ENCODE results near the gene METTL21C. TPM values are rescaled to one million over a fixed set of nuclear protein-coding genes. Genes with fewer than 3 reads are reported as not detected.
A peak's percentile ranks its signal among the peaks of the same experiment; 100 is the strongest.

Gene METTL21C
- total RNA-seq, 6 experiments from 2014 or later = not detected

- no peaks in the 10 kb centered on the region for H3K9me3 Mint-ChIP-seq
- H3K36me3 Mint-ChIP-seq (ENCODE audit: low read depth) = no peaks in the 10 kb centered on the region
- peak; percentile 73 for TF ChIP-seq CTCF (IDR thresholded peaks at IDR 0.05)
- peaks cover 10% of the 10 kb centered on the region; the same call in 1 of the 2 replicates for H3K4me1 Mint-ChIP-seq (ENCODE audit: low read depth)
- peak; percentile 38 for DNase-seq
- H3K4me3 Mint-ChIP-seq = no peak overlapping the region
- no peak overlapping the region for H3K27ac Mint-ChIP-seq
- H3K27me3 Mint-ChIP-seq (ENCODE audit: insufficient read depth) = peaks cover 6% of the 10 kb centered on the region
These were observed 30.1 kb upstream of the METTL21C start for GRCh38 chr13:102724923-102725322.

GRCh38 chr13:102721800-102722231 lies 27.0 kb upstream of the METTL21C start:
- Mint-ChIP-seq H3K36me3 (ENCODE audit: low read depth) (no peaks in the 10 kb centered on the region), H3K4me3 (no peak overlapping the region), H3K27ac (no peak overlapping the region), H3K4me1 (ENCODE audit: low read depth) (peaks cover 4% of the 10 kb centered on the region; the same call in 1 of the 2 replicates), H3K27me3 (ENCODE audit: insufficient read depth) (peaks cover 13% of the 10 kb centered on the region), H3K9me3 (no peaks in the 10 kb centered on the region)
- peak; percentile 18 for DNase-seq
- no peak for TF ChIP-seq CTCF (IDR thresholded peaks at IDR 0.05)

- peaks cover 17% of the 10 kb centered on the region for H3K27me3 Mint-ChIP-seq (ENCODE audit: insufficient read depth)
- no peak for DNase-seq
- no peak overlapping the region for H3K4me3 Mint-ChIP-seq
- H3K27ac Mint-ChIP-seq = no peak overlapping the region
- no peaks in the 10 kb centered on the region for H3K9me3 Mint-ChIP-seq
- TF ChIP-seq CTCF (IDR thresholded peaks at IDR 0.05) = no peak
- 0 out of 2 replicates have a peak, but pooled peaks cover 4% of the 10 kb centered on the region for H3K36me3 Mint-ChIP-seq (ENCODE audit: low read depth)
- H3K4me1 Mint-ChIP-seq (ENCODE audit: low read depth) = peaks cover 4% of the 10 kb centered on the region; the same call in 1 of the 2 replicates
These were observed 23.9 kb upstream of the METTL21C start for GRCh38 chr13:102718746-102719145.

GRCh38 chr13:102715447-102715846 lies 20.6 kb upstream of the METTL21C start:
- Mint-ChIP-seq H3K36me3 (ENCODE audit: low read depth) (0 out of 2 replicates have a peak, but pooled peaks cover 4% of the 10 kb centered on the region), H3K4me3 (no peak overlapping the region), H3K27ac (no peak overlapping the region), H3K9me3 (no peaks in the 10 kb centered on the region), H3K27me3 (ENCODE audit: insufficient read depth) (peaks cover 17% of the 10 kb centered on the region), H3K4me1 (ENCODE audit: low read depth) (no peaks in the 10 kb centered on the region)
- DNase-seq = no peak
- TF ChIP-seq CTCF (IDR thresholded peaks at IDR 0.05) = no peak

- peak; percentile 45 for DNase-seq
- Mint-ChIP-seq H3K27me3 (ENCODE audit: insufficient read depth) (peaks cover 8% of the 10 kb centered on the region), H3K36me3 (ENCODE audit: low read depth) (0 out of 2 replicates have a peak, but pooled peaks cover 2% of the 10 kb centered on the region), H3K4me1 (ENCODE audit: low read depth) (peaks cover 26% of the 10 kb centered on the region), H3K4me3 (no peak overlapping the region), H3K27ac (no peak overlapping the region), H3K9me3 (no peaks in the 10 kb centered on the region)
- no peak for TF ChIP-seq CTCF (IDR thresholded peaks at IDR 0.05)
These were observed 15.4 kb upstream of the METTL21C start for GRCh38 chr13:102710261-102710679.

GRCh38 chr13:102709536-102709935 lies 14.7 kb upstream of the METTL21C start:
- TF ChIP-seq CTCF (IDR thresholded peaks at IDR 0.05) = no peak
- H3K27me3 Mint-ChIP-seq (ENCODE audit: insufficient read depth) = peaks cover 3% of the 10 kb centered on the region
- DNase-seq = no peak
- no peaks in the 10 kb centered on the region for H3K36me3 Mint-ChIP-seq (ENCODE audit: low read depth)
- no peak overlapping the region for H3K4me3 Mint-ChIP-seq
- H3K4me1 Mint-ChIP-seq (ENCODE audit: low read depth) = peaks cover 33% of the 10 kb centered on the region
- H3K27ac Mint-ChIP-seq = no peak overlapping the region
- no peaks in the 10 kb centered on the region for H3K9me3 Mint-ChIP-seq
